Mesenchymal stem cell (in vitro differentiated cells and primary cell): ENCODE results near the gene DRC7.

ENCODE experiments used
- DNase-seq: peaks from one replicate; pipeline ENCODE4 v3.0.0-alpha.2; 2013
- H2AFZ ChIP-seq: one replicate; pipeline ENCODE4 v1.6.1; 2013; ENCODE audit warnings: low read depth, mild to moderate bottlenecking, control low read depth, inconsistent platforms, low read length, moderate library complexity
- H2AK5ac ChIP-seq: 2 replicates; pipeline ENCODE4 v1.6.1; 2013; ENCODE audit warnings: low read length, moderate library complexity, mild to moderate bottlenecking, inconsistent platforms; ENCODE audit not compliant: severe bottlenecking
- H2BK120ac ChIP-seq: one replicate; pipeline ENCODE4 v1.6.1; 2013; ENCODE audit warnings: low read depth, mild to moderate bottlenecking, inconsistent platforms, low read length, moderate library complexity
- H2BK12ac ChIP-seq, 2 experiments: one replicate each; pipeline ENCODE4 v1.6.1; 2013; ENCODE audit warnings: inconsistent platforms in 2 of 2, low read length in 2 of 2, mild to moderate bottlenecking in 2 of 2, moderate library complexity in 2 of 2, control low read depth in 1 of 2
- H2BK15ac ChIP-seq: one replicate; pipeline ENCODE4 v1.6.1; 2013; ENCODE audit warnings: mild to moderate bottlenecking, low read depth, inconsistent platforms; ENCODE audit not compliant: poor library complexity, severe bottlenecking
- H2BK5ac ChIP-seq: 2 replicates; pipeline ENCODE4 v1.6.1; 2013; ENCODE audit warnings: low read depth, mild to moderate bottlenecking, low read length, control low read depth, inconsistent platforms; ENCODE audit not compliant: poor library complexity, severe bottlenecking
- H3K14ac ChIP-seq, 2 experiments: one replicate each; pipeline ENCODE4 v1.6.1; 2013; ENCODE audit warnings: inconsistent platforms in 2 of 2, low read length in 2 of 2, control low read depth in 1 of 2, mild to moderate bottlenecking in 1 of 2, moderate library complexity in 1 of 2
- H3K18ac ChIP-seq, 2 experiments: one replicate each; pipeline ENCODE4 v1.6.1; 2013; ENCODE audit warnings: inconsistent platforms in 2 of 2, low read length in 2 of 2, control low read depth in 1 of 2, low read depth in 1 of 2, mild to moderate bottlenecking in 1 of 2
- H3K23ac ChIP-seq, 2 experiments: one replicate each; pipeline ENCODE4 v1.6.1; 2013; ENCODE audit warnings: inconsistent platforms in 2 of 2, low read length in 2 of 2, mild to moderate bottlenecking in 2 of 2, moderate library complexity in 2 of 2, control low read depth in 1 of 2
- H3K27ac ChIP-seq: 2 replicates; pipeline ENCODE4 v1.5.1; 2013; ENCODE audit warnings: mild to moderate bottlenecking, moderate library complexity, low read length, control low read depth, inconsistent platforms; ENCODE audit not compliant: poor library complexity, severe bottlenecking
- H3K27me3 ChIP-seq, 2 experiments: 2 replicates each; pipeline versions ENCODE4 v1.6.1 to v1.7.0; 2013; ENCODE audit warnings: low read length in 2 of 2, mild to moderate bottlenecking in 2 of 2, moderate library complexity in 2 of 2, control low read depth in 1 of 2, inconsistent platforms in 1 of 2; ENCODE audit not compliant: control insufficient read depth in 1 of 2, insufficient read depth in 1 of 2
- H3K36me3 ChIP-seq, 2 experiments: 2 replicates each; pipeline versions ENCODE4 v1.6.1 to v1.7.0; 2013; ENCODE audit warnings: low read length in 2 of 2, control low read depth in 1 of 2, inconsistent platforms in 1 of 2, low read depth in 1 of 2, mild to moderate bottlenecking in 1 of 2; ENCODE audit not compliant: insufficient read depth in 2 of 2, control insufficient read depth in 1 of 2
- H3K4ac ChIP-seq, 2 experiments: one replicate each; pipeline ENCODE4 v1.6.1; 2013; ENCODE audit warnings: inconsistent platforms in 2 of 2, low read length in 2 of 2, mild to moderate bottlenecking in 2 of 2, moderate library complexity in 2 of 2, control low read depth in 1 of 2, low read depth in 1 of 2
- H3K4me1 ChIP-seq: 2 replicates; pipeline ENCODE4 v1.6.1; 2013; ENCODE audit warnings: low read depth, low read length, control low read depth; ENCODE audit not compliant: control insufficient read depth, insufficient read depth
- H3K4me2 ChIP-seq: 2 replicates; pipeline ENCODE4 v1.6.1; 2013; ENCODE audit warnings: low read length, mild to moderate bottlenecking, inconsistent platforms; ENCODE audit not compliant: poor library complexity, severe bottlenecking
- H3K4me3 ChIP-seq, 2 experiments: 2 replicates each; pipeline versions ENCODE4 v1.5.1 to v1.7.0; 2013; ENCODE audit warnings: low read length in 2 of 2, mild to moderate bottlenecking in 2 of 2, control low read depth in 1 of 2, low read depth in 1 of 2; ENCODE audit not compliant: insufficient read depth in 1 of 2
- H3K79me1 ChIP-seq: replicated peaks from 2 replicates; pipeline ENCODE4 v1.6.1; 2013; ENCODE audit warnings: mild to moderate bottlenecking, control low read depth, low read length, inconsistent platforms; ENCODE audit not compliant: poor library complexity, severe bottlenecking
- H3K9ac ChIP-seq: 2 replicates; pipeline ENCODE4 v1.7.0; 2013; ENCODE audit warnings: mild to moderate bottlenecking, low read length, moderate library complexity
- H3K9me3 ChIP-seq: 2 replicates; pipeline ENCODE4 v1.7.0; 2013; ENCODE audit warnings: mild to moderate bottlenecking, low read length; ENCODE audit not compliant: control insufficient read depth
- H4K8ac ChIP-seq: one replicate; pipeline ENCODE4 v1.6.1; 2013; ENCODE audit warnings: inconsistent platforms, mild to moderate bottlenecking, low read length, moderate library complexity
- H4K91ac ChIP-seq: one replicate; pipeline ENCODE4 v1.6.1; 2013; ENCODE audit warnings: mild to moderate bottlenecking, low read length, inconsistent platforms
- WGBS: methylation state at CpG from one replicate; pipeline ENCODE4 v1.1.7; 2013; ENCODE audit warnings: mixed read lengths; 5-methylcytosine and 5-hydroxymethylcytosine counted together

DRC7 gene

GRCh38 chr16:57690782-57691471 lies 3.7 kb upstream of the DRC7 start:
- 59% methylated on average over 4 of the region's 4 CpGs for WGBS
- H3K18ac ChIP-seq, result no peak overlapping the region
- peaks cover 6% of the 10 kb centered on the region for H3K4me1 ChIP-seq
- H2BK120ac ChIP-seq, result no peak overlapping the region
- no peak for DNase-seq
- no peak overlapping the region for H2BK5ac ChIP-seq
- H4K8ac ChIP-seq, result no peak overlapping the region
- no peak overlapping the region for H3K27ac ChIP-seq
- no peak overlapping the region for H3K14ac ChIP-seq
- peaks cover 33 to 74% of the 10 kb centered on the region in 2 experiments for H3K27me3 ChIP-seq
- no peak overlapping the region for H3K4me3 ChIP-seq
- no peaks in the 10 kb centered on the region for H3K9me3 ChIP-seq
- H2BK15ac ChIP-seq, result no peak overlapping the region
- no peak overlapping the region for H3K9ac ChIP-seq
- no peak overlapping the region for H2AFZ ChIP-seq
- no peaks in the 10 kb centered on the region for H3K36me3 ChIP-seq
- no peak overlapping the region for H3K4ac ChIP-seq
- H3K4me2 ChIP-seq, result no peak overlapping the region
- no peak overlapping the region for H3K23ac ChIP-seq
- H4K91ac ChIP-seq, result no peak overlapping the region
- no peak overlapping the region for H2BK12ac ChIP-seq
- no peak overlapping the region for H2AK5ac ChIP-seq
- no peaks in the 10 kb centered on the region for H3K79me1 ChIP-seq

- Histone ChIP-seq H4K91ac (no peak overlapping the region), H2AK5ac (no peak overlapping the region), H4K8ac (no peak overlapping the region), H3K4me1 (peaks cover 6% of the 10 kb centered on the region), H3K4me2 (no peak overlapping the region), H3K4ac (no peak overlapping the region), H3K9me3 (no peaks in the 10 kb centered on the region), H3K14ac (no peak overlapping the region), H2BK12ac (no peak overlapping the region), H2AFZ (no peak overlapping the region), H2BK15ac (no peak overlapping the region), H2BK120ac (no peak overlapping the region), H3K79me1 (no peaks in the 10 kb centered on the region), H3K9ac (no peak overlapping the region), H3K4me3 (no peak overlapping the region), H3K27ac (no peak overlapping the region), H2BK5ac (no peak overlapping the region), H3K18ac (no peak overlapping the region), H3K36me3 (no peaks in the 10 kb centered on the region), H3K27me3 (peaks cover 25 to 67% of the 10 kb centered on the region in 2 experiments), H3K23ac (no peak overlapping the region)
- no peak for DNase-seq
- 60% methylated on average over 2 of the region's 2 CpGs for WGBS
Measured at GRCh38 chr16:57692636-57693035, 2.0 kb upstream of the DRC7 start.

DNA sequence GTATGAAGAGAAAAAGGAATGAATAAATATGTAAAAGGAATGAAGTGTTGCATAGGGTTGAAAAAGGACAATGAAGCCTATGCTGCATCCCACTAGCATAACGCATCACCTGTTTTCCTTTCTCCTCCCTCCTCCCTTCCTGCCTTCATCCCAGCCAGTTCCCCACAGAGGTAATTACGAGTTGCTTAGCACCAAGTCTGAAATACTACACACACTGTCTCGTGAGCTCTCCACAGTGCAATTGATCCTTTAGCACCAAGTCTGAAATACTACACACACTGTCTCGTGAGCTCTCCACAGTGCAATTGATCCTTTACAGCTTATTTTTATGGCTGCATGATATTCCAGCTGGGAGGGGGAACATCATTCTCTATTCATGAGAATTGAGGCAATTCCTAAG lies 1.1 kb upstream of the DRC7 start:
- H2BK12ac ChIP-seq, result no peak overlapping the region
- H2AFZ ChIP-seq, result no peak overlapping the region
- H2BK5ac ChIP-seq, result no peak overlapping the region
- H2BK15ac ChIP-seq, result no peak overlapping the region
- H3K4me3 ChIP-seq, result no peak overlapping the region
- H3K4me1 ChIP-seq, result peaks cover 6% of the 10 kb centered on the region
- peaks cover 22 to 62% of the 10 kb centered on the region in 2 experiments for H3K27me3 ChIP-seq
- no peaks in the 10 kb centered on the region for H3K79me1 ChIP-seq
- H2AK5ac ChIP-seq, result no peak overlapping the region
- H3K4me2 ChIP-seq, result no peak overlapping the region
- no peaks in the 10 kb centered on the region for H3K36me3 ChIP-seq
- no peak overlapping the region for H3K9ac ChIP-seq
- no peak overlapping the region for H3K18ac ChIP-seq
- H3K14ac ChIP-seq, result no peak overlapping the region
- no peak overlapping the region for H3K27ac ChIP-seq
- no peaks in the 10 kb centered on the region for H3K9me3 ChIP-seq
- H4K8ac ChIP-seq, result no peak overlapping the region
- H2BK120ac ChIP-seq, result no peak overlapping the region
- H3K4ac ChIP-seq, result no peak overlapping the region
- H4K91ac ChIP-seq, result no peak overlapping the region
- no peak for DNase-seq
- no peak overlapping the region for H3K23ac ChIP-seq
- WGBS, result 59% methylated on average over 4 of the region's 4 CpGs

GRCh38 chr16:57694231-57694724 lies 328 bp upstream of the DRC7 start:
- Histone ChIP-seq H3K4me3 (no peak overlapping the region), H3K14ac (no peak overlapping the region), H4K8ac (no peak overlapping the region), H4K91ac (no peak overlapping the region), H2AK5ac (no peak overlapping the region), H2BK5ac (no peak overlapping the region), H3K4me1 (peaks cover 6% of the 10 kb centered on the region), H3K9ac (no peak overlapping the region), H2AFZ (no peak overlapping the region), H2BK15ac (no peak overlapping the region), H3K23ac (no peak overlapping the region), H3K36me3 (no peaks in the 10 kb centered on the region), H3K79me1 (no peaks in the 10 kb centered on the region), H3K27ac (no peak overlapping the region), H3K27me3 (peaks cover 17 to 57% of the 10 kb centered on the region in 2 experiments), H2BK12ac (no peak overlapping the region), H3K4me2 (no peak overlapping the region), H2BK120ac (no peak overlapping the region), H3K18ac (no peak overlapping the region), H3K4ac (no peak overlapping the region), H3K9me3 (no peaks in the 10 kb centered on the region)
- 63% methylated on average over 9 of the region's 10 CpGs for WGBS
- no peak for DNase-seq
